GM21717 (cell line): ENCODE results near the gene RFX2.
"Not testable (repeated sequence)": the region's sequence is repeated elsewhere in the genome, so short reads cannot be mapped to it uniquely, and the experiment has no call there.

Source experiments
- ATAC-seq: cut with Tn5 transposase; IDR thresholded peaks from one replicate; pipeline ENCODE4 v1.9.1; 2021; ENCODE audit warnings: mild to moderate bottlenecking, moderate library complexity; ENCODE audit not compliant: unreplicated experiment

Gene RFX2

DNA sequence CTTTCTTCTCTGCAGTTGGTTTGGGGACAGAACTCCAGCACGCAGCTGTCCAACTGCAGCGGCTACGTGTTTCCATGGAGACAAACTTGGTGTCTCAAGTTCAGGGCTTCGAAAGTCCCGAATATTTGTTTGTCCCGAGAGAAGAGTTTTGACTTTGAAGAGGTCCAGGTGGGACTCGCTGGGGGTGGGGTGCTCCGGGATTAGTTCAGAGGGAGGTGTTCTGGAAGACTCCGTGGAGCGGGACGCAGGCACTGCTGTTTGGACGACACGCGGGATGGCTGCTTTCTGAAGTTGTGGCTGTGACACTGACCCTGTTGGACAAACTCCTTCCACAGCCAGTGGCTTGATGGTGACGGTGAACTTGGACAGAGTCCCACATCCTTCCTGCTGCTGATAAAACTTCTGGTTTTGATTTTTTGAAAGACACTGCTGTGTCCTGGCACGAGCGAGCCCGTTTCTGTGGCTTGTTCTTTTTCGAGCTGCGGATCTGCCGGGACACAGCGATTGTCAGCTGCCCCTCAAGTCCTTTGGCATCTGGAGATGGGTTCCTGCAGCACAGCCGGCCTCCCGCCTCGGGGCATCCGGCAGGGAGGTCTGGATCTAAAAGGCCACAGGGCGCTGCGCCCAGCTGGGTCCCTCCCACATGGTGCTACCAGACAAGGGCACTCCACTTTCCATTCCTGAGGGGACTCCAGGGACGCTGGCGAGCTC lies 116.5 kb downstream of the RFX2 start:
- no peak for ATAC-seq

DNA sequence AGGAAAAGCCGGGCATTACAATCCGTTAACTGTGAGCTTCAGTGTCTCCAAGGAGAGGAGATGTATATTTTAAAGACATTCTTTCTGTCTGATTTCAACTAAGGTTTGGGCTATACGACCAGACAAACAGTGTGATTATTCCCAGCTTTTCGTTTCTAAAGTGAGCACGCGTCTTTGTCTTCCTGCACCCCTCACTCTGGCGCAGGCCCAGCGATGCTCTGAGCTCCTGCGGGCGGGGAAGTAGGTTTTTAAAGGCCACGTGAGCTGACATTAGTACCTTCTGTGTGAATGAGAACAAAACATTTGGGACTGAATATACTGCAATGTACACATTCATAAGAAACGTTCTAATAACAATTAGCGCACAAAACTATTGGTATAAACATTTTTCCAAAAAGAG lies 117.1 kb downstream of the RFX2 start:
- ATAC-seq, result no peak

GRCh38 chr19:5992756-5993155 lies 117.5 kb downstream of the RFX2 start:
- ATAC-seq, result no peak

GRCh38 chr19:5991244-5991838 lies 119.0 kb downstream of the RFX2 start:
- ATAC-seq, result no peak

- ATAC-seq, result no peak
Observed at GRCh38 chr19:5990289-5990797, 120.0 kb downstream of the RFX2 start.

GRCh38 chr19:5989388-5990074 lies 120.8 kb downstream of the RFX2 start:
- ATAC-seq, result no peak

DNA sequence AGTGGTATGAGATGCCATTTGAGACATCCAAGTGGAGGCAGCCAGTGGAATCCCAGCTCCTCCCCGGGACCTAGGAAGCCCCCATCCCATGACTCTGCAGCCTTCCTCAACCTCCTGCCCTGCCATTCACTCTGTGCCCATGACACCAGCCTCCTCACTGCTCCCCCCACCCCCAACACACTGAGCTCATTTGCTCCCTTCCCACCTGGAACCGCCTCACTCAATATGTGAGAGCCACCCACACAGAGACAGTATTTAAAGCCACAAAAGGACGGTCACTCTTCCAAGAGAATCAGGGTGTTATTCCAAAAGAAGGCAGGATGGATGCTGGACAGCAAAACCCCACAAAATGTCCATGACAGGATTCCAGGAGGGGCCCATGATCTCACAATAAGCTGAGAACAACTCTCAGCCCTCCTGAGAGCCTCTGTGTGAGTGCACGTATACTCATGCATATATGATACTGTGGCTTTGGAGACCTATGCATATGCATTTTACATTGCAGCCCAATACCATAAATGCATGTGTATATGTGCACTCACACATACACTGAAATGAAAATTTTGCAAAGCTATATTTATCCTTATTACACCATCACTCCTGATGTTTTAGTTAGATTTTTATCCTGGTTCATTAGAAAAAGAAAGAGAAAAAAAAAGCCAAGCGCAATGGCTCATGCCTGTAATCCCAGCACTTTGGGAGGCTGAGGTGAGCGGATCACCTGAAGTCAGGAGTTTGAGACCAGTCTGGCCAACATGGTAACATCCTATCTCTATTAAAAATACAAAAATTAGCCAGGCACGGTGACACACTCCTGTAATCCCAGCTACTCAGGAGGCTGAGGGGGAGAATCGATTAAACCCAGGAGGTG lies 121.5 kb downstream of the RFX2 start:
- ATAC-seq, result no peak

- no peak for ATAC-seq
Observed at GRCh38 chr19:5987077-5987818, 123.1 kb downstream of the RFX2 start.

GRCh38 chr19:5985837-5986236 lies 124.5 kb downstream of the RFX2 start:
- ATAC-seq, result not testable (repeated sequence)

GRCh38 chr19:5985098-5985783 lies 125.1 kb downstream of the RFX2 start:
- no peak for ATAC-seq

DNA sequence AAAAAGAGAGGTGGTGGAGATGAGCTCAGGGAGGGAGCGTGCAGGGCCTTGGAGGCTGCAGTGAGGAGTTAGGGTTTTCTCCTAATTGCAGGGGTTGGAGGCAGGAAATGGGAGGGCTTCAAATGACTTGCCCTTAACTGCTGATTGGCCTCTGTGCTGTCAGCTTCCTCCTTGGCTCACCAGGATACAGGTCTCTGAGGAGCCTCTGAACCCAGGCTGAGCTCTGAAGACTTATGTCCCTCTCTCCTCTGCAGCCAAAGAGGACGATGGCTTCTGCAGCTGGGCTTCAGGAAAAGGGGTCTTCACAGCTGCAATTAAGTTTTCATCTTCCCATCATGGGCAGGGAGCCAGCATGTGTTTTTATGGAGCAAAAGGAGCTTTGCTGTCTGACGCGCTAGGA lies 125.7 kb downstream of the RFX2 start:
- ATAC-seq, result no peak

DNA sequence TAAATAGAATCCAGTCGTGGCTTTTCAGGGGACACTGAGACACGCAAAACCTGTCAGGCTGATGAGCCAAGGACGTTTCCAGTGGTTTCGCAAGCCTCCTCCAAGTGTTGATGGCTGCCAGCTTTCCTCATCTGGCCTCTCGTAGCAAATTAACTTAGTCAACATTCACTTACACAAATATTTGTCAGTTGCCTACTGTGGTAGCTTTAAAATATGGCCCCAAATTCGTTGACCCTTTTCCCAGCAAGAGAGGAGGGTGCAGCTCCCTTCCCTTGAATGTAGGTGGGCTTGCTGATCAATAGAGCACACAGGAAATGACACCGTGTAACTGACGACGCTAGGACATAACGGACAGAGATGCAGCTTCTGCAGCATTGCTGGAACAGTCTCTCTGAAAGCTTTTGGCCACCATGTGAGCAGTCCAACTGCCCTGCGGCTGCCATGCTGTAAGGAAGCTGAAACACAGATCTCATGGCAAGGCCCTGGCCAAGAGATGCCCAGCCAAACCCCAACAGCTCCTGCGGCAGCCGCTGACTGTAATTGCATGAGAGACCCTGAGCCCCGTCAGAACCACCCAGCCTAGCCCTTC lies 126.8 kb downstream of the RFX2 start:
- ATAC-seq, result no peak

DNA sequence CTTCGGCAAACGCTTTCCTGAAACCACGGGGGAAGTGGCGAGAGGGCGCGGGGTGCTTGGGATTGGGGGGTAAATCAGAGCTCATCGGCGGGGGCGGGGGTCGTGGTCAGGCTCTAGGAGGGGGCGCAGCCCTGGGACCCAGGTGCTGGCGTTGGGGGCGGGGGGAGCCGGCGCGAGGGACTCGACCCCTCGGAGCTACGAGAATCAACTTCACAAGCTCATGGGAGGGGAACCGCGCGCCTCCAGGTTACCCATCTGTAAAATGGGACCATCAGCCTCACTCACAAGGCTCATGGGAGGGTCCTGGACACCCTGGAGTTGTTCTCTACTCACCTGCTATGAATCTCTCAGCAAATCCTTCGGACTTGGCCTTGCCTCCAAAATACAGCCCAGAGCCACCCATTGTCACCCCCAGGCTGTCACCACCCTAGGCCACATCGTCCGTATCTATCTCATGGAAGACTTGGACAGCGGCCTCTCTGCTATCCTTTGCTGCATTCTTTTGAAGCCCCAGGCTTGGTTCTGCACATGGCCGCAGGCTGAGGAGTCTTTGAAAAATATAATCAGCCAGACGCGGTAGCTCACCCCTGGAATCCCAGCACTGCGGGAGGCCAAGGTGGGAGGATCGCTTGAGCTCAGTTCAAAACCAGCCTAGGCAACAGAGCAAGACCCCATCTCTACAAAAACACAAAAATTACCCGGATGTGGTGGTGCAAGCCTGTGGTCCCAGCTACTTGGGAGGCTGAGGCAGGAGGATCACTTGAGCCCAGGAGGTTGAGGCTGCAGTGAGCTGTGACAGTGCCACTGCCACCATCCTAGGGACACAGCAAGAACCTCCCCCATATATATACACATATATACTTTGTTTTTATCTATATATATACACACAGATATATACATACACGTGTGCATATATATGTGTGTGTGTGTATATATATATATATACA lies 131.4 kb downstream of the RFX2 start:
- no peak for ATAC-seq

- ATAC-seq, result peak; percentile 65
Observed at GRCh38 chr19:5977785-5978605, 132.3 kb downstream of the RFX2 start, which contains the start of gene RANBP3. Gene RANBP3, minus strand, starts transcription at chr19:5978140. Its CDS starts 58 bp downstream, at chr19:5978082.

GRCh38 chr19:5977222-5977784 lies 133.0 kb downstream of the RFX2 start:
- no peak for ATAC-seq

- no peak for ATAC-seq
Observed at GRCh38 chr19:5976768-5977167, 133.5 kb downstream of the RFX2 start.

DNA sequence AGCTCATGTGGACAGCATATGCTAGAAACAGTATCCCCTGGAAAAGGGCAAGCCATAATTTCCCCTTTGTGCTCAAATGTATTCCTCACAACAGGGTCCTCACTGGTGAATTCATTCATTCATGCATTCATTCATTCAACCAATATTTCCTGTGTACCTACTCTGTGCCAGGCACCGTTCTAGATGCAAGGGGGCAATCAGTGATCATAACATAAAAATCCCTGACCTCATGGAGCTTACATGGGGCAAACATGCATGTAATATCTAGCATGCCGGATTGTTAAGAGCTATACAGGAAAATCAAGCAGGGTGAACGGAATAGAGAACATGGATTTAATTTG lies 134.9 kb downstream of the RFX2 start:
- ATAC-seq, result no peak
